IPS-18a (cell line): ENCODE results near the gene VAMP2.

Experiments
- H3K27ac ChIP-seq: one replicate; pipeline ENCODE4 v1.5.1; 2013; ENCODE audit warnings: low read length
- H3K27me3 ChIP-seq: one replicate; pipeline ENCODE4 v1.6.1; 2013; ENCODE audit warnings: mild to moderate bottlenecking, low read length; ENCODE audit not compliant: control insufficient read depth, insufficient read depth
- H3K36me3 ChIP-seq: one replicate; pipeline ENCODE4 v1.6.1; 2013; ENCODE audit warnings: low read depth, low read length; ENCODE audit not compliant: control insufficient read depth
- H3K4me1 ChIP-seq: one replicate; pipeline ENCODE4 v1.6.1; 2013; ENCODE audit warnings: low read depth, low read length; ENCODE audit not compliant: control insufficient read depth
- H3K4me3 ChIP-seq: one replicate; pipeline ENCODE4 v1.5.1; 2013; ENCODE audit warnings: low read length
- H3K9ac ChIP-seq: one replicate; pipeline ENCODE4 v1.6.1; 2013; ENCODE audit warnings: mild to moderate bottlenecking, low read length, moderate library complexity
- H3K9me3 ChIP-seq: one replicate; pipeline ENCODE4 v1.6.1; 2013; ENCODE audit warnings: low read depth, low read length; ENCODE audit not compliant: control insufficient read depth

VAMP2 gene

GRCh38 chr17:8144401-8145231 lies 18.1 kb downstream of the VAMP2 start:
- Histone ChIP-seq H3K4me1 (no peaks in the 10 kb centered on the region), H3K9me3 (no peaks in the 10 kb centered on the region), H3K36me3 (peaks cover 60% of the 10 kb centered on the region), H3K9ac (no peak overlapping the region), H3K27me3 (no peaks in the 10 kb centered on the region), H3K27ac (no peak overlapping the region), H3K4me3 (no peak overlapping the region)

DNA sequence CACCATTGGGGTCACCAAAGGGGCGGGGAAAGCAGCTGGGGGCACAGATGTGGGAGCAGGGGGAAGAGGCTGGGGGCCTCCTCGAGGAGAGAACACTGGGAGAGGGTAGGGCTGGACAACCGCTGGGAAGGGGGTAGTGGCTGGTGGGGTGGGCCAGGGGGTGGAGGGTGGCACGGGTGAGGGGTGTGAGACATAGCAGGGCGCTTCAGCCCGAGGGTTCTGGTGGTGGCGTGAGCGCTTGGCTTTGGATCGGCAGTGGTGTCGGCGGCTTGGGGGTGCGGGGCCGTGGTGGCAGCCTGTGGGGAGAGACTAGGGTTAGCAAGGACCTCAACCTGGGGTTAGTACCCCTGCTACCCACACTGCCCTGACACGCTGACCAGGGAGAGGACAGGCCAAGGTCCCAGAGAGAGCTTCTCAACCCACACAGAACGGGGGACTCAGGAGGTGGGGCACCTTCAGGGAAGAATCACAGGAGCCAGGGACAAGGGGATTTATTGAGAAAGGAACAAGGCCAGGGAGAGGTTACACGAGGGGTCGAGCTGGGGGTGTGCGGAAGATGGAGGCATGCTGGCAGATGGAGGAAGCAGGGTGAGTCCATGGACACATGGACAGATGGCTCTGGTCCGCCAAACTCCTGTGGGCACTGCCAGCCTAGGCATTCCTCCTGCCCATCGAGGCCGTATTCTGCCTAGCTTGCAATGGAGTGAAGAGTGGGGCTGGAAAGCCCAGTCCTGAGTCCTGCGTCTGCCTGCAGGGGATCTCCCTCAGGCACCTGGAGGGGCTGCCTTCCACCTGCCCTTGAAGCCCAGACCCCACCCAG lies 19.0 kb downstream of the VAMP2 start:
- no peaks in the 10 kb centered on the region for H3K9me3 ChIP-seq
- peaks cover 55% of the 10 kb centered on the region for H3K36me3 ChIP-seq
- no peak overlapping the region for H3K4me3 ChIP-seq
- H3K9ac ChIP-seq, result no peak overlapping the region
- no peaks in the 10 kb centered on the region for H3K27me3 ChIP-seq
- H3K4me1 ChIP-seq, result no peaks in the 10 kb centered on the region
- H3K27ac ChIP-seq, result no peak overlapping the region

- Histone ChIP-seq H3K9ac (no peak overlapping the region), H3K9me3 (no peaks in the 10 kb centered on the region), H3K27ac (no peak overlapping the region), H3K36me3 (peaks cover 50% of the 10 kb centered on the region), H3K27me3 (peaks cover 1% of the 10 kb centered on the region), H3K4me1 (no peaks in the 10 kb centered on the region), H3K4me3 (no peak overlapping the region)
These were observed 19.7 kb downstream of the VAMP2 start for GRCh38 chr17:8142887-8143580.

DNA sequence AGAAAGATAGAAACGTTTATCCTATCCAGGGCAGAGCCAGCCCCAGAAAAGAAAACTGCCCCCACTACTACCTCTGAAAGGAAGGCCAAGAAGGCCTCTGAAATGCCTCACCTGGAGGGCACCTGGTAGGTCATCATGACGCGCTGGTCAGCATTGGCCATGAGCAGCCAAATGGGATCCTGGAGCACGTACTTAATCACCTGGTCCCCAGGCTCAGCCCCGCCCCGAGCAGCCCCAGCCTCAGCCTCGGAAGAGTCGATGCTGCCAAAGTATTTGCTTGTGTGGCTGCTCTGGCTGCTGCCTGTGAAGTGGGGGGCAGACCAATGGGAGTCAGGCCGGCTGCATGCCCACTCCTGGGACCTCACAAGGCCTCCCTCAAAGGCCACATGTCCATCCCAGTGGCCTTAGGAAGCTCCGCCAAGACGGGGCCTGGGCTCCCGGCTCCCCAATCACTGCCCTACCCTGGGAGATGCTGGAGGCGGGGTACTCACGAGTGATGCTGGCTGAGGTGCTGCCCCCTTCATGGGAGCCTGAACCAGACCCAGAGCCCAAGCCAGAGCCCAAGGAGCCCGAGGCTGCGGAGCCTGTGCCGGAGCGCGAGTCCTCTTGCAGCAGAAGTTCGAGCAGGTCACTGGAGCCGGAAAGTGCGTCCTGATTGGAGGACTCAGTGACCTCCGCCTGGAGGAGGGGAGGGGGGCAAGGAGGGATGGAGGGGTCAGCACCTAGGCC lies 20.4 kb downstream of the VAMP2 start:
- H3K36me3 ChIP-seq, result peaks cover 43% of the 10 kb centered on the region
- H3K27me3 ChIP-seq, result peaks cover 8% of the 10 kb centered on the region
- H3K9me3 ChIP-seq, result no peaks in the 10 kb centered on the region

DNA sequence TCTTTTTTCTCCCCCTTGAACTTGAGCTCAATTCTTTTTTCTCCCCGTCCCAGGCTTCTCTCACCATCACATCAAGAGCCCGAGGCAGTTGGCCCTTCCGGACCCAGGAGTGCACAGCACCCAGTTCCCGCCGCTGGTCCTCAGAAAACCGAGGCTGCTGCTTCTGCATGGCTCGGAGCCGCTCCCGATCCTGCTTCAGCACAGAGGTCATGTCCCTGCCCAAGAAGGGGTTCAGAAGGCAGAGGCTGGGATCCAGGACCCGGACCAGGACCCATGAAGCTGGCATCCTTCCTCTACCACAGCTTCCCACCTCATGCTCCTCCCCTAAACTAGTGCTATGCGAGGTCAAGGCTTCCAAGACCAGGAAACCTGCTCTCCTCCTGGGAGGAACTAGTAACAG lies 21.0 kb downstream of the VAMP2 start:
- no peaks in the 10 kb centered on the region for H3K4me1 ChIP-seq
- no peak overlapping the region for H3K27ac ChIP-seq
- H3K27me3 ChIP-seq, result peaks cover 14% of the 10 kb centered on the region
- no peaks in the 10 kb centered on the region for H3K9me3 ChIP-seq
- no peak overlapping the region for H3K9ac ChIP-seq
- peaks cover 37% of the 10 kb centered on the region for H3K36me3 ChIP-seq
- H3K4me3 ChIP-seq, result no peak overlapping the region

More for the DNA sequence above, 20.4 kb downstream of the VAMP2 start:
- H3K4me3 ChIP-seq, result no peak overlapping the region
- H3K27ac ChIP-seq, result no peak overlapping the region
- H3K9ac ChIP-seq, result no peak overlapping the region
- no peaks in the 10 kb centered on the region for H3K4me1 ChIP-seq

DNA sequence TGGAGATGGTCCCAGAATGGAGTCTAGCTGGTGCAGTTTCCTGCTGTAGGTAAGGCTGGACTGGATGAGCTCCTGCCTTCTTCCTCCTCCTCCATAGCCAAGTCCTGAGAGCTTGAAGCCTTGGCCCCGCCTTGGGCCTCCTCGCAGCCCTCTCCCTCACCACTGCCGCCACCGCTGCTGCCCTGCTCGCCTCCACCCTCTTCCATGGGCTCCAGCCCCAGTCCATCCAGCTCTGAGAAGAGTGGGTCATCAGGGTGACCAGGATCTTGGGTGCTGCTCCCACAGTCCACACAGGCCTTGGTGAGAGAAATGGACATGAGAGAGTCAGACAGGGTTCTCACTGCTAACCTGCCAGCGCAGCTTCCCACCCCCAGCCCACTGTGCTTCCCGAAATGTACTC lies 21.7 kb downstream of the VAMP2 start:
- no peaks in the 10 kb centered on the region for H3K9me3 ChIP-seq
- peaks cover 14% of the 10 kb centered on the region for H3K27me3 ChIP-seq
- no peak overlapping the region for H3K27ac ChIP-seq
- H3K4me1 ChIP-seq, result no peaks in the 10 kb centered on the region
- no peak overlapping the region for H3K9ac ChIP-seq
- H3K36me3 ChIP-seq, result peaks cover 30% of the 10 kb centered on the region
- no peak overlapping the region for H3K4me3 ChIP-seq

DNA sequence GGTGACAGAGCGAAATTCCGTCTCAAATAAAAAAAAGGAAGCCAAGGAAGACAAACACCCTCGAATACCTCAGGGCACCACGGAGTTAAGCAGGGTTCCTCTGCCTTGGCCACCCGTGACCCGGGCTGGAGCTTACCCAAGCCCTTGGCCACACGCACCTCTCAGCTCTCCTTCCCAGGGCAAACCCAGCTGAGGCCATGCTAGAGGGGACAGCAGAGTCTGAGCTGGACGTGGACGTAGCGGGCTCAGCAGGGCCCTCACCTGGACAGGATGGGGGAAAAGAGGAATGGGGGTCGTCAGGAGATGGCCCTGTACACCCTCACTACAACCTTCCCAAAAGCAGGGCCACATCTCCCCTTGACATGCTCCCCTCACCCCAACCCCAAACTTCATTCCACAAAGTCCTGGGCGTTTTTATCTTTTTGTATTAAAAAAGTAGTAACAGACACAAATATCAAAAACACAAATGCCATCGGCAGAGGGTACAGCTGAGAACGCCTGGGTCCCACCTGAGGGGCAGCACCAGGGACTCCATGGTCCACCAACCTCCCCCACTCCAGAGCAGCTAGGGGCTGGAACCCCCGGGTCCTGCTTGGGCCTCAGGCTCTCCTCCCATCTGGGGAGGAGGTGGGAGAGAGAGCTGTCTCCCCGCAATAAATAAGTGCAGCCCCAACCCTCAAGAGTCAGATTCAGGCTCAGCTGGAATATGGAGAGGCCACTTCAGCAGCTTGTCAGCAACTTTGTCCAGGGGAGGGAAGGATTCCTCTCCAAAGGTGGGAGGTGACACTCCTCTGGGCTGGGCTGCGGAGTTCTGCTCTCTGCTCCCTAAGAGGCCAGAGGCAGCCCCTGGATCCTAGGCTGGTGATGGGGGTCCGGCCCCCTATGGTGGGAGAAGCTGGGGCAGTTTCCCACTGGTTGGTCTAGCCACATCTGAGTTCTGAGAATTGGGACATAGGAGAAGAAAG lies 22.4 kb downstream of the VAMP2 start:
- Histone ChIP-seq H3K36me3 (peaks cover 24% of the 10 kb centered on the region), H3K27ac (no peak overlapping the region), H3K4me3 (no peak overlapping the region)

DNA sequence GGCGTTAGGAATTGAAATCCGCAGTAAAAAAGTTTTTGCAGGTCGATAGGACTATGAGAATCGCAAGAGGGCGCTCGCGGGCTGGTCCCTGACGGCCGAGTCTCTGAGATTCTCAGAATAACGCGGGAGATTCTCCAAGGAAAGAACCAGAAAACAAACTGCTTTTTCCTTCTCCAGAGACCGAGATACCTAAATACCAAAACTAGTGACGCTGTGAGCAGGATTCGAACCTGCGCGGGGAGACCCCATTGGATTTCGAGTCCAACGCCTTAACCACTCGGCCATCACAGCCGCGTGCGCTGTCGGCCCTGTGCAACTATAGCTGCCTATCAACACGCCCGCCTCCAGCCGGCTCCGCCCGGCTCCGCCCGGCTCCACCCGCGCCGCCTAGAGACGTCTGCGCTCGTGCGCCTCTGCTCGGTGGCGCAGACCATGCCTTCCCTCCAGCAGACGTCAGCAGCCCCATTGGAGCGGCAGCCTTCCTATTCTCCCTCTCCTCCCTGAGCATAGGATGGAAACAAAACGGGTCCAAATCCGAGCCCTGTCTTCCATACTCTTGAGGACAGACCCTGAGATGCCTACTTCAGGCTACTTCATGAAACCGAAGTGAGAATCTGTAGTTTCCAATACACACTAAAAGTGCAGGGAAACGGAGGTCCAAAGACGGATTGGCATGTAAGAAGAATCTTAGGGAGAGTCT lies 23.9 kb downstream of the VAMP2 start:
- H3K27ac ChIP-seq, result peak overlapping the region; percentile 69
- peak overlapping the region; percentile 96 for H3K4me3 ChIP-seq
- no peaks in the 10 kb centered on the region for H3K4me1 ChIP-seq
- peaks cover 16% of the 10 kb centered on the region for H3K36me3 ChIP-seq
- H3K9ac ChIP-seq, result peak overlapping the region; percentile 80
- H3K9me3 ChIP-seq, result no peaks in the 10 kb centered on the region
- peaks cover 14% of the 10 kb centered on the region for H3K27me3 ChIP-seq

More for the DNA sequence above, 22.4 kb downstream of the VAMP2 start:
- Histone ChIP-seq H3K4me1 (no peaks in the 10 kb centered on the region), H3K27me3 (peaks cover 14% of the 10 kb centered on the region), H3K9me3 (no peaks in the 10 kb centered on the region), H3K9ac (no peak overlapping the region)

- Histone ChIP-seq H3K9ac (peak overlapping the region; percentile 64), H3K9me3 (no peaks in the 10 kb centered on the region), H3K27me3 (peaks cover 14% of the 10 kb centered on the region), H3K4me1 (no peaks in the 10 kb centered on the region), H3K36me3 (peaks cover 16% of the 10 kb centered on the region), H3K4me3 (peak overlapping the region; percentile 96), H3K27ac (no peak overlapping the region)
These were observed 24.4 kb downstream of the VAMP2 start for GRCh38 chr17:8138374-8138671.
